ENCODE results near the gene SERGEF. TPM values are rescaled to one million over a fixed set of nuclear protein-coding genes. Genes with fewer than 3 reads are reported as not detected.

Gene SERGEF
- total and polyA plus RNA-seq, 7 experiments from 2014 or later: 35.0 to 93.5 (median 53.7) TPM

- Mint-ChIP-seq H3K4me1 (peaks cover 0 to 6% (median 3%) of the 10 kb centered on the region in 7 donors), H3K4me3 (no peak overlapping the region), H3K27me3 (no peaks in the 10 kb centered on the region), H3K36me3 (peaks cover 21 to 74% (median 49%) of the 10 kb centered on the region in 5 donors), H3K27ac (no peak overlapping the region), H3K9me3 (peaks cover 0 to 6% (median 0%) of the 10 kb centered on the region in 11 donors)
- Histone ChIP-seq H3K27ac (ENCODE audit: low read depth, low read length) (no peak overlapping the region), H3K4me3 (ENCODE audit: low read length) (no peak overlapping the region), H3K27me3 (ENCODE audit: control insufficient read depth in 2 of 2, insufficient read depth in 2 of 2, low read length in 2 of 2) (no peaks in the 10 kb centered on the region), H3K36me3 (ENCODE audit: control insufficient read depth in 2 of 3, insufficient read depth in 3 of 3, low read length in 3 of 3) (peaks cover 0 to 32% (median 0%) of the 10 kb centered on the region in 3 experiments), H3K4me1 (ENCODE audit: control insufficient read depth in 2 of 2, insufficient read depth in 2 of 2, low read length in 2 of 2) (no peaks in the 10 kb centered on the region), H3K9me3 (ENCODE audit: control insufficient read depth in 2 of 3, low read length in 3 of 3) (no peaks in the 10 kb centered on the region)
- no peak for DNase-seq
- intact Hi-C loops (cut with micrococcal nuclease): no loop called here
- POLR2A ChIA-PET: no interaction called here
- ATAC-seq: no peak
- CTCF ChIA-PET: no interaction called here
These were observed 44.6 kb downstream of the SERGEF start for GRCh38 chr11:17968206-17968605.

DNA sequence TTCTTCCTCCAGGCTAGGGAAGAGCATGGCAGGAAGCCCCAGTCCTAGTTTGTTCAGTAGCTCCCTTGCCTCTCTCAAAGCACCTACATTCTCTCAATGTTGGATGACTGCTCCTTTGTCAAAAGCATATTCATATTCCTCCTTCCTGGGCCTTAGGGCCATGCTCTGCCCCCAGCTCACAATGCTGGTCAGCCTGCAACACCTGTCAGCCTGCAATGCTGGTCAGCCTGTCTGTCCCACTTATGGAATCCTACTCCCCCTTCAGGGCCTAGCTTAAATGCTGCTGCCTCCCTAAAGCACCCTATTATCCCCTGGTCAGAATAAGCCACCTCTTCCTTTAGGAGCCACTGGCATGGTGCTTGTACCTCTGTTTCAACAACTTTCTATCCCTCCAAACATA, 45.2 kb downstream of the SERGEF start:
- no peak overlapping the region for H3K4me3 ChIP-seq (ENCODE audit: low read length)
- H3K9me3 ChIP-seq (ENCODE audit: control insufficient read depth in 2 of 3, low read length in 3 of 3): no peaks in the 10 kb centered on the region
- intact Hi-C loops (cut with micrococcal nuclease): no loop called here
- H3K27ac ChIP-seq (ENCODE audit: low read depth, low read length): no peak overlapping the region
- ATAC-seq (no peak), DNase-seq (no peak)
- Mint-ChIP-seq H3K9me3 (peaks cover 0 to 6% (median 0%) of the 10 kb centered on the region in 11 donors), H3K27me3 (no peaks in the 10 kb centered on the region), H3K27ac (no peak overlapping the region), H3K4me1 (peaks cover 0 to 6% (median 3%) of the 10 kb centered on the region in 7 donors), H3K36me3 (peaks cover 21 to 70% (median 45%) of the 10 kb centered on the region in 5 donors), H3K4me3 (no peak overlapping the region)
- no peaks in the 10 kb centered on the region for H3K27me3 ChIP-seq (ENCODE audit: control insufficient read depth in 2 of 2, insufficient read depth in 2 of 2, low read length in 2 of 2)
- no peaks in the 10 kb centered on the region for H3K4me1 ChIP-seq (ENCODE audit: control insufficient read depth in 2 of 2, insufficient read depth in 2 of 2, low read length in 2 of 2)
- peaks cover 0 to 26% (median 0%) of the 10 kb centered on the region in 3 experiments for H3K36me3 ChIP-seq (ENCODE audit: control insufficient read depth in 2 of 3, insufficient read depth in 3 of 3, low read length in 3 of 3)
- ChIA-PET POLR2A (no interaction called here), CTCF (no interaction called here)

- CTCF ChIA-PET: no interaction called here
- POLR2A ChIA-PET: no interaction called here
- Mint-ChIP-seq H3K27ac (no peak overlapping the region), H3K27me3 (no peaks in the 10 kb centered on the region), H3K4me1 (peaks cover 0 to 3% (median 0%) of the 10 kb centered on the region in 7 donors), H3K4me3 (no peak overlapping the region), H3K36me3 (peaks cover 24 to 79% (median 63%) of the 10 kb centered on the region in 5 donors), H3K9me3 (no peaks in the 10 kb centered on the region)
- no peaks in the 10 kb centered on the region for H3K27me3 ChIP-seq (ENCODE audit: control insufficient read depth in 2 of 2, insufficient read depth in 2 of 2, low read length in 2 of 2)
- no peaks in the 10 kb centered on the region for H3K9me3 ChIP-seq (ENCODE audit: control insufficient read depth in 2 of 3, low read length in 3 of 3)
- DNase-seq: no peak
- no peaks in the 10 kb centered on the region for H3K4me1 ChIP-seq (ENCODE audit: control insufficient read depth in 2 of 2, insufficient read depth in 2 of 2, low read length in 2 of 2)
- no peak for ATAC-seq
- H3K27ac ChIP-seq (ENCODE audit: low read depth, low read length): no peak overlapping the region
- H3K4me3 ChIP-seq (ENCODE audit: low read length): no peak overlapping the region
- peaks cover 9 to 52% (median 12%) of the 10 kb centered on the region in 3 experiments for H3K36me3 ChIP-seq (ENCODE audit: control insufficient read depth in 2 of 3, insufficient read depth in 3 of 3, low read length in 3 of 3)
- intact Hi-C loops (cut with micrococcal nuclease): no loop called here
These were observed 52.8 kb downstream of the SERGEF start for GRCh38 chr11:17960091-17960490.

GRCh38 chr11:17958446-17958845, 54.4 kb downstream of the SERGEF start:
- Histone ChIP-seq H3K36me3 (ENCODE audit: control insufficient read depth in 2 of 3, insufficient read depth in 3 of 3, low read length in 3 of 3) (peaks cover 12 to 68% (median 12%) of the 10 kb centered on the region in 3 experiments), H3K4me1 (ENCODE audit: control insufficient read depth in 2 of 2, insufficient read depth in 2 of 2, low read length in 2 of 2) (no peaks in the 10 kb centered on the region), H3K9me3 (ENCODE audit: control insufficient read depth in 2 of 3, low read length in 3 of 3) (no peaks in the 10 kb centered on the region), H3K27me3 (ENCODE audit: control insufficient read depth in 2 of 2, insufficient read depth in 2 of 2, low read length in 2 of 2) (no peaks in the 10 kb centered on the region), H3K27ac (ENCODE audit: low read depth, low read length) (no peak overlapping the region), H3K4me3 (ENCODE audit: low read length) (no peak overlapping the region)
- no peaks in the 10 kb centered on the region for H3K27me3 Mint-ChIP-seq
- CTCF ChIA-PET: no interaction called here
- no peak overlapping the region for H3K4me3 Mint-ChIP-seq
- no peak overlapping the region for H3K27ac Mint-ChIP-seq
- H3K4me1 Mint-ChIP-seq: peaks cover 0 to 5% (median 0%) of the 10 kb centered on the region in 7 donors
- DNase-seq (no peak), ATAC-seq (no peak)
- intact Hi-C loops (cut with micrococcal nuclease): no loop called here
- POLR2A ChIA-PET: no interaction called here
- no peaks in the 10 kb centered on the region for H3K9me3 Mint-ChIP-seq
- peaks cover 29 to 83% (median 72%) of the 10 kb centered on the region in 5 donors for H3K36me3 Mint-ChIP-seq

DNA sequence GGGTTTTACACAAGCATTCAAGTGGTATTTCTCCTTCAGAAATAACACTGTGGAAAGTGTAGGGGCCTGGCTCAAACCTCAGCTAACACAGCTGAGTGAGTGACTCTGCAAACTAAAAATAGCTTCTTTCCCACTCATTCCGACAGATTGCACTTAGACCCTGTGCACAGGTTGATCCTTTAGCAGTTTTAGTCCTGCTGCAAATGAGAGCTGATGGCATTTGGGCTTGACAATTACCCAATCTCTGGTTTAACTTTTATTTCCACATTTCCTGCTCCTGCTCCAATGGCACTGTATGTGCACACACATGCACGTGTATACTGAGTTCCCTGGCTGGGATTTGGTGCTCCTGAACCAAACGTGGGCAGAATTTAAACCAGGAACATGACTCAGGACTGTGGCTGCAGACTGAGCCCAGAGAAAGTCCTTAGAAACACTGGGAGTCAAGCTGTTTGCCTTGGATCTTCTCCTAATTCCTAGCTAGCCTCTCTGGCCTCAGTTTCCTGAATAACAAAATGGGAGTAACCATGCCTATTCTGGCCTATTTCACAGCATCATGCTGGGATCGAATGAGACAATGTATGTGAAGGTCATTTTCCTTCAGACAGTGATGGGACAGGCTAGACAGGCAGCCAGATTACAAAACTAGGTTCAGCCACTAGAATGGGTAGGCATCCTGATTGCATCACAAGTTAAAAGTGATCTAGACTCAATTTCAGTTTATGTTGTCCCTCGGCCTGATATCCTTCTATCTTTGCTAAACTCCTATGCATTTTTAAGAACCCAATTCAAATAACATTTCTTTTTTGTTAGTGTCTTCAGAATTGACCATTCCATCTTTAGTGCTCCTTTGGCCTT, 58.2 kb downstream of the SERGEF start:
- Mint-ChIP-seq H3K36me3 (peaks cover 28 to 92% (median 76%) of the 10 kb centered on the region in 5 donors), H3K9me3 (no peaks in the 10 kb centered on the region)
- H3K36me3 ChIP-seq (ENCODE audit: control insufficient read depth in 2 of 3, insufficient read depth in 3 of 3, low read length in 3 of 3): peaks cover 0 to 88% (median 12%) of the 10 kb centered on the region in 3 experiments

DNA sequence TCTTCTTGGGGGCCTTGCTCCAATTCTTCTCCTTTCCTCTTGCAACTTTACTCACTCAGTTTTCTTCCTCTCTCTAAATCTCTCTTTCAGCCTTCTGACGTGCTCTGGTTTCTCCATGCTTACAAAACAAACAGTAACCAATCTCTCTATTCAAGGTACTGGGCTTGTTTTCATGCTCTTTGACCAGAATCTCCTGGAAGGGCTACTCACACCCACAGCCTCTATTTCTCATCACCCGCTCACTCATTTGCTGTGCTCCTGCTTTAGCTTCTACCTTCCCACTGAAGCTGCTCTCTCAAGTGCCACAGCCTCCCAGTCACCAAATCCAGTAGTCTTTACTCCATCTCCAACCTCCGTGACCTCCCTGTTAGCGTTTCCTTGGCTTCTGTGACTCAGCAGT, 60.4 kb downstream of the SERGEF start:
- ATAC-seq (no peak), DNase-seq (no peak)
- POLR2A ChIA-PET: no interaction called here
- no peak overlapping the region for H3K4me3 ChIP-seq (ENCODE audit: low read length)
- Mint-ChIP-seq H3K4me1 (peaks cover 0 to 5% (median 0%) of the 10 kb centered on the region in 7 donors), H3K27ac (no peak overlapping the region), H3K27me3 (no peaks in the 10 kb centered on the region), H3K9me3 (peaks cover 0 to 5% (median 0%) of the 10 kb centered on the region in 11 donors), H3K4me3 (no peak overlapping the region), H3K36me3 (peaks cover 23 to 93% (median 72%) of the 10 kb centered on the region in 5 donors)
- H3K27ac ChIP-seq (ENCODE audit: low read depth, low read length): no peak overlapping the region
- intact Hi-C loops (cut with micrococcal nuclease): no loop called here
- no peaks in the 10 kb centered on the region for H3K27me3 ChIP-seq (ENCODE audit: control insufficient read depth in 2 of 2, insufficient read depth in 2 of 2, low read length in 2 of 2)
- H3K9me3 ChIP-seq (ENCODE audit: control insufficient read depth in 2 of 3, low read length in 3 of 3): no peaks in the 10 kb centered on the region
- H3K4me1 ChIP-seq (ENCODE audit: control insufficient read depth in 2 of 2, insufficient read depth in 2 of 2, low read length in 2 of 2): no peaks in the 10 kb centered on the region
- peaks cover 0 to 94% (median 12%) of the 10 kb centered on the region in 3 experiments for H3K36me3 ChIP-seq (ENCODE audit: control insufficient read depth in 2 of 3, insufficient read depth in 3 of 3, low read length in 3 of 3)
- CTCF ChIA-PET: no interaction called here

More for the DNA sequence above, 58.2 kb downstream of the SERGEF start:
- intact Hi-C loops (cut with micrococcal nuclease): no loop called here
- Histone ChIP-seq H3K9me3 (ENCODE audit: control insufficient read depth in 2 of 3, low read length in 3 of 3) (no peaks in the 10 kb centered on the region), H3K4me3 (ENCODE audit: low read length) (no peak overlapping the region), H3K27me3 (ENCODE audit: control insufficient read depth in 2 of 2, insufficient read depth in 2 of 2, low read length in 2 of 2) (no peaks in the 10 kb centered on the region), H3K4me1 (ENCODE audit: control insufficient read depth in 2 of 2, insufficient read depth in 2 of 2, low read length in 2 of 2) (no peaks in the 10 kb centered on the region), H3K27ac (ENCODE audit: low read depth, low read length) (no peak overlapping the region)
- no peak overlapping the region for H3K4me3 Mint-ChIP-seq
- ChIA-PET POLR2A (no interaction called here), CTCF (no interaction called here)
- peaks cover 0 to 5% (median 0%) of the 10 kb centered on the region in 7 donors for H3K4me1 Mint-ChIP-seq
- no peaks in the 10 kb centered on the region for H3K27me3 Mint-ChIP-seq
- ATAC-seq (no peak), DNase-seq (no peak)
- H3K27ac Mint-ChIP-seq: no peak overlapping the region
